GM12874 (cell line): ENCODE measurements around the gene MRPL52.

Experiments
- TF ChIP-seq, protein P1 (sequence below): IDR thresholded peaks from 2 replicates; pipeline ENCODE4 v1.5.1; 2011; ENCODE audit warnings: low read depth, mild to moderate bottlenecking, control low read depth, low read length, moderate library complexity; ENCODE audit not compliant: insufficient read depth

MRPL52 gene

GRCh38 chr14:22793976-22794375 lies 35.7 kb upstream of the MRPL52 start:
- TF ChIP-seq, protein P1, sequence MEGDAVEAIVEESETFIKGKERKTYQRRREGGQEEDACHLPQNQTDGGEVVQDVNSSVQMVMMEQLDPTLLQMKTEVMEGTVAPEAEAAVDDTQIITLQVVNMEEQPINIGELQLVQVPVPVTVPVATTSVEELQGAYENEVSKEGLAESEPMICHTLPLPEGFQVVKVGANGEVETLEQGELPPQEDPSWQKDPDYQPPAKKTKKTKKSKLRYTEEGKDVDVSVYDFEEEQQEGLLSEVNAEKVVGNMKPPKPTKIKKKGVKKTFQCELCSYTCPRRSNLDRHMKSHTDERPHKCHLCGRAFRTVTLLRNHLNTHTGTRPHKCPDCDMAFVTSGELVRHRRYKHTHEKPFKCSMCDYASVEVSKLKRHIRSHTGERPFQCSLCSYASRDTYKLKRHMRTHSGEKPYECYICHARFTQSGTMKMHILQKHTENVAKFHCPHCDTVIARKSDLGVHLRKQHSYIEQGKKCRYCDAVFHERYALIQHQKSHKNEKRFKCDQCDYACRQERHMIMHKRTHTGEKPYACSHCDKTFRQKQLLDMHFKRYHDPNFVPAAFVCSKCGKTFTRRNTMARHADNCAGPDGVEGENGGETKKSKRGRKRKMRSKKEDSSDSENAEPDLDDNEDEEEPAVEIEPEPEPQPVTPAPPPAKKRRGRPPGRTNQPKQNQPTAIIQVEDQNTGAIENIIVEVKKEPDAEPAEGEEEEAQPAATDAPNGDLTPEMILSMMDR: no peak

GRCh38 chr14:22794551-22794951 lies 35.1 kb upstream of the MRPL52 start:
- TF ChIP-seq, protein P1: no peak

GRCh38 chr14:22796087-22796707 lies 33.5 kb upstream of the MRPL52 start:
- TF ChIP-seq, protein P1: no peak

- TF ChIP-seq, protein P1: no peak
Measured at GRCh38 chr14:22797017-22797917, 32.4 kb upstream of the MRPL52 start.

DNA sequence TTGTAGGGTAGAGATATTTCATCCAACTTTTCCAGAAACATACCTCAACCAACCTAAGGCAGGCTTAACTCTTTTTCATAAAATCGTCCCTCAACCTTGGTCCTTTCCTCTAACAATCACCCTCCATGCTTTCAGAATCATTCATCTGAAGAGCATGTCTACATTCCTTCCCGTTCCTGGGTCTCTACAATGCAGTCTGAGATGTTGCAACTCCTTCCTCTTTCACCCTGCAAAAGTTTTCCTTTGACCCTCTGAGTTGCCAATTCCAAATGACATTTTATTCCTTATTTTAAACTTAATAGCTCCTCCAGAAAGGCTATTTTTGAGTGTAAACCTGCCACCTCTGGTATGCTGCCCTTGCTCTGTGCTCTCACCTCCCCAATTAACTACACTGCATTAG lies 31.2 kb upstream of the MRPL52 start:
- TF ChIP-seq, protein P1: no peak

DNA sequence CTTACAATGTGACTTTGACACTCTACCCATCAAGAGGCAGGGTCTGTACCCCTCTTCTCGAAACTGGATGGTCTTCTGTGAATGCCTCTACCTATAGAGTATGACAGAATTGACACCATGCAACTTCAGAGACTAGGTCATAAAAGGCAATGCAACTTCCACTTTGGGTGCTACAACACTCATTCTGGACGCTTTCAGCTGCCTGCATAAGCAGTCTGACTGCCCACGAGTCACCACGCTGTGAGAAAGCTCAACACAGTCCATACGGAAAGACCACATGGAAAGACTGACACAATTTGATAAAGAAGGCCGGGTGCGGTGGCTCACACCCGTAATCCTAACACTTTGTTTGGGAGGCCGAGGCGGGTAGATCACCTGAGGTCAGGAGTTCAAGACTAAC lies 29.3 kb upstream of the MRPL52 start:
- TF ChIP-seq, protein P1: no peak

DNA sequence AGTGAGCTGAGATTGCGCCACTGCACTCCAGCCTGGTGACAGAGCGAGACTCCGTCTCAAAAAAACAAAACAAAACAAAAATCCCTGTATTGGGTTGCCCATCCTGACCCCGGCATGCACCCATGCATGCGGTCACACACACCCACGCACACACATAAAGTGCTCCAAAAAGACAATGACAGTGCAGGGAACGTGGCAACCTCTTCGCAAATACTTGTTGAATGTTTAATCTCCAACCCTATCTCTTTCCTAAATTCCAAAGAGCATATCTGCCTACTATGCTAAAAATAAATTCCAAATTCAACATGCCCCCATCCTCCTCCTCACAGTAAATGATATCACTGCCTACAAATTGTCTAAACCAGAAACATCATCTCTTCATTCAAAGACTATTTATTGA lies 28.0 kb upstream of the MRPL52 start:
- TF ChIP-seq, protein P1: no peak
